CD4-positive, alpha-beta T cell treated with Interleukin-4 for 4 hours (primary cell): ENCODE data around the gene GH2.
"Not testable (repeated sequence)": the region's sequence is repeated elsewhere in the genome, so short reads cannot be mapped to it uniquely, and the experiment has no call there.

Experiments used
- DNase-seq: peaks from one replicate; pipeline ENCODE4 v3.0.0-alpha.2; 2020

The GH2 gene

GRCh38 chr17:63871646-63872365 lies 9.9 kb downstream of the GH2 start:
- DNase-seq, result not testable (repeated sequence)

GRCh38 chr17:63870292-63870665 lies 11.5 kb downstream of the GH2 start:
- not testable (repeated sequence) for DNase-seq

GRCh38 chr17:63869491-63870291 lies 12.1 kb downstream of the GH2 start:
- not testable (repeated sequence) for DNase-seq

GRCh38 chr17:63866625-63867024 lies 15.1 kb downstream of the GH2 start:
- DNase-seq, result not testable (repeated sequence)

- DNase-seq, result no peak
Measured at GRCh38 chr17:63859257-63859656, 22.5 kb downstream of the GH2 start.

- not testable (repeated sequence) for DNase-seq
Measured at GRCh38 chr17:63856425-63856824, 25.3 kb downstream of the GH2 start.

- DNase-seq, result no peak
Measured at GRCh38 chr17:63855185-63855584, 26.6 kb downstream of the GH2 start.

GRCh38 chr17:63854709-63855108 lies 27.0 kb downstream of the GH2 start:
- no peak for DNase-seq

- DNase-seq, result no peak
Measured at GRCh38 chr17:63853260-63853659, 28.5 kb downstream of the GH2 start.

GRCh38 chr17:63850401-63850800 lies 31.3 kb downstream of the GH2 start:
- DNase-seq, result no peak

GRCh38 chr17:63848834-63849689 lies 32.7 kb downstream of the GH2 start:
- DNase-seq, result peak; percentile 91

GRCh38 chr17:63847525-63848249 lies 34.1 kb downstream of the GH2 start:
- no peak for DNase-seq

- DNase-seq, result no peak
Measured at GRCh38 chr17:63845509-63845908, 36.2 kb downstream of the GH2 start.

- no peak for DNase-seq
Measured at GRCh38 chr17:63843910-63844677, 37.6 kb downstream of the GH2 start.

GRCh38 chr17:63843387-63843888 lies 38.3 kb downstream of the GH2 start:
- peak; percentile 24 for DNase-seq

GRCh38 chr17:63842540-63843386 lies 39.0 kb downstream of the GH2 start, which contains the start of gene SMARCD2:
SMARCD2 (minus strand) TSS chr17:63842685; CDS start chr17:63842674, 11 bp downstream.
- DNase-seq, result peak; percentile 99

GRCh38 chr17:63842173-63842539 lies 39.6 kb downstream of the GH2 start:
- DNase-seq, result no peak

- DNase-seq, result no peak
Measured at GRCh38 chr17:63841350-63842172, 40.2 kb downstream of the GH2 start.

- no peak for DNase-seq
Measured at GRCh38 chr17:63840591-63841349, 41.0 kb downstream of the GH2 start.
